Nephron (organoid): ENCODE results near the gene SMAP1.

Experiments
- H3K27ac Mint-ChIP-seq, 3 experiments: 2 replicates each; pipeline ENCODE4 v1.8.0; 2020; ENCODE audit warnings: mixed read lengths in 3 of 3, mild to moderate bottlenecking in 2 of 3, moderate library complexity in 1 of 3
- H3K27me3 Mint-ChIP-seq: 2 replicates; pipeline ENCODE4 v1.8.0; 2021; ENCODE audit warnings: low read depth, mild to moderate bottlenecking, moderate library complexity, mixed read lengths
- H3K36me3 Mint-ChIP-seq: 2 replicates; pipeline ENCODE4 v1.8.0; 2020; ENCODE audit warnings: low read depth, mixed read lengths
- H3K4me1 Mint-ChIP-seq: 2 replicates; pipeline ENCODE4 v1.8.0; 2020; ENCODE audit warnings: mixed read lengths
- H3K4me3 Mint-ChIP-seq, 3 experiments: 2 replicates each; pipeline ENCODE4 v1.8.0; 2020; ENCODE audit warnings: mild to moderate bottlenecking in 3 of 3, mixed read lengths in 3 of 3, moderate library complexity in 2 of 3
- H3K9me3 Mint-ChIP-seq: 2 replicates; pipeline ENCODE4 v1.8.0; 2020; ENCODE audit warnings: mixed read lengths
- CTCF ChIP-seq, 3 experiments: fragments of 200-600 bp; sonication (generic); IDR thresholded peaks; one replicate each; pipeline ENCODE4 v1.5.0; 2021; ENCODE audit warnings: antibody characterized with exemption in 3 of 3; ENCODE audit not compliant: unreplicated experiment in 3 of 3

The SMAP1 gene

GRCh38 chr6:70846207-70846835, 178.6 kb downstream of the SMAP1 start:
- Mint-ChIP-seq H3K4me1 (no peaks in the 10 kb centered on the region), H3K36me3 (no peaks in the 10 kb centered on the region), H3K4me3 (no peak overlapping the region), H3K9me3 (no peaks in the 10 kb centered on the region), H3K27me3 (no peaks in the 10 kb centered on the region), H3K27ac (no peak overlapping the region)
- no peak for TF ChIP-seq CTCF (IDR thresholded peaks at IDR 0.05; ENCODE audit: unreplicated experiment in 3 of 3)

- Mint-ChIP-seq H3K4me1 (no peaks in the 10 kb centered on the region), H3K36me3 (peaks cover 3% of the 10 kb centered on the region), H3K4me3 (no peak overlapping the region), H3K27me3 (no peaks in the 10 kb centered on the region), H3K27ac (no peak overlapping the region), H3K9me3 (no peaks in the 10 kb centered on the region)
- no peak for TF ChIP-seq CTCF (IDR thresholded peaks at IDR 0.05; ENCODE audit: unreplicated experiment in 3 of 3)
Measured at GRCh38 chr6:70847106-70848084, 179.7 kb downstream of the SMAP1 start.

- peaks cover 10% of the 10 kb centered on the region for H3K36me3 Mint-ChIP-seq
- no peak overlapping the region for H3K4me3 Mint-ChIP-seq
- H3K9me3 Mint-ChIP-seq, result no peaks in the 10 kb centered on the region
- no peak overlapping the region for H3K27ac Mint-ChIP-seq
- no peaks in the 10 kb centered on the region for H3K27me3 Mint-ChIP-seq
- no peaks in the 10 kb centered on the region for H3K4me1 Mint-ChIP-seq
- TF ChIP-seq CTCF (IDR thresholded peaks at IDR 0.05; ENCODE audit: unreplicated experiment in 3 of 3), result no peak
Measured at GRCh38 chr6:70849348-70850069, 181.8 kb downstream of the SMAP1 start.

- Mint-ChIP-seq H3K4me3 (no peak overlapping the region), H3K27me3 (no peaks in the 10 kb centered on the region), H3K4me1 (no peaks in the 10 kb centered on the region), H3K36me3 (peaks cover 14% of the 10 kb centered on the region), H3K9me3 (no peaks in the 10 kb centered on the region), H3K27ac (no peak overlapping the region)
- no peak for TF ChIP-seq CTCF (IDR thresholded peaks at IDR 0.05; ENCODE audit: unreplicated experiment in 3 of 3)
Measured at GRCh38 chr6:70852667-70853246, 185.1 kb downstream of the SMAP1 start.

GRCh38 chr6:70857387-70858077, 189.8 kb downstream of the SMAP1 start:
- TF ChIP-seq CTCF (IDR thresholded peaks at IDR 0.05; ENCODE audit: unreplicated experiment in 3 of 3), result no peak
- Mint-ChIP-seq H3K36me3 (peaks cover 18% of the 10 kb centered on the region), H3K4me3 (no peak overlapping the region), H3K4me1 (no peaks in the 10 kb centered on the region), H3K27me3 (no peaks in the 10 kb centered on the region), H3K27ac (no peak overlapping the region), H3K9me3 (no peaks in the 10 kb centered on the region)
